Naive thymus-derived CD4-positive, alpha-beta T cell (primary cell): Measurements from ENCODE around the gene RFX1. TPM values are rescaled to one million over a fixed set of nuclear protein-coding genes. Genes with fewer than 3 reads are reported as not detected.

Experiments
- ATAC-seq: fragments of 150-1000 bp; cut with Tn5 transposase; 2 replicates; pipeline ENCODE4 v1.10.0; 2021; ENCODE audit warnings: mild to moderate bottlenecking, moderate library complexity
- CTCF ChIA-PET: fragments of 350-600 bp; sonication (Branson Sonifier 250); formaldehyde crosslinking; loops from one replicate; lab custom pipeline; 2021; ENCODE audit warnings: antibody characterized with exemption; lab: Charles Lee
- POLR2A ChIA-PET: fragments of 350-600 bp; sonication (Branson Sonifier 250); formaldehyde crosslinking; loops from one replicate; lab custom pipeline; 2021; ENCODE audit warnings: antibody characterized with exemption, inconsistent platforms; lab: Charles Lee
- DNase-seq, 9 donors: peaks; one replicate each; pipeline versions ENCODE4 v3.0.0 to v3.0.0-alpha.2; 2020 to 2022; ENCODE audit warnings: mixed read lengths in 1 of 9
- H3K27ac ChIP-seq: one replicate; pipeline ENCODE4 v1.7.0; 2013; ENCODE audit warnings: mild to moderate bottlenecking, low read depth, low read length, moderate library complexity
- H3K27me3 ChIP-seq, 2 donors: one replicate each; pipeline ENCODE4 v1.7.0; 2013; ENCODE audit warnings: low read length in 2 of 2, mild to moderate bottlenecking in 2 of 2, moderate library complexity in 2 of 2; ENCODE audit not compliant: control insufficient read depth in 2 of 2, insufficient read depth in 2 of 2
- H3K36me3 ChIP-seq, 3 experiments: 1 replicate in 2 of 3; 2 replicates in 1 of 3; pipeline ENCODE4 v1.7.0; 2013; ENCODE audit warnings: low read length in 3 of 3, mild to moderate bottlenecking in 3 of 3, moderate library complexity in 1 of 3; ENCODE audit not compliant: insufficient read depth in 3 of 3, control insufficient read depth in 2 of 3
- H3K4me1 ChIP-seq, 2 donors: one replicate each; pipeline ENCODE4 v1.7.0; 2013; ENCODE audit warnings: low read length in 2 of 2, mild to moderate bottlenecking in 2 of 2, moderate library complexity in 1 of 2; ENCODE audit not compliant: control insufficient read depth in 2 of 2, insufficient read depth in 2 of 2
- H3K4me3 ChIP-seq: 2 replicates; pipeline ENCODE4 v1.7.0; 2013; ENCODE audit warnings: mild to moderate bottlenecking, low read length
- H3K9me3 ChIP-seq, 3 experiments: 1 replicate in 2 of 3; 2 replicates in 1 of 3; pipeline ENCODE4 v1.7.0; 2013; ENCODE audit warnings: low read length in 3 of 3; ENCODE audit not compliant: control insufficient read depth in 2 of 3
- H3K27ac Mint-ChIP-seq, 9 donors: one replicate each; pipeline ENCODE4 v1.8.0; 2020 to 2022; ENCODE audit warnings: mixed read lengths in 9 of 9, mild to moderate bottlenecking in 8 of 9, moderate library complexity in 5 of 9, inconsistent platforms in 2 of 9
- H3K27me3 Mint-ChIP-seq, 5 donors: one replicate each; pipeline ENCODE4 v1.8.0; 2021 to 2022; ENCODE audit warnings: mixed read lengths in 5 of 5, mild to moderate bottlenecking in 1 of 5
- H3K36me3 Mint-ChIP-seq, 5 donors: one replicate each; pipeline ENCODE4 v1.8.0; 2020 to 2022; ENCODE audit warnings: mixed read lengths in 5 of 5, mild to moderate bottlenecking in 3 of 5, inconsistent platforms in 1 of 5
- H3K4me1 Mint-ChIP-seq, 7 donors: one replicate each; pipeline ENCODE4 v1.8.0; 2020 to 2022; ENCODE audit warnings: mixed read lengths in 7 of 7, mild to moderate bottlenecking in 3 of 7, inconsistent platforms in 1 of 7
- H3K4me3 Mint-ChIP-seq, 10 donors: one replicate each; pipeline ENCODE4 v1.8.0; 2020 to 2022; ENCODE audit warnings: mild to moderate bottlenecking in 10 of 10, mixed read lengths in 10 of 10, moderate library complexity in 6 of 10, inconsistent platforms in 2 of 10
- H3K9me3 Mint-ChIP-seq, 11 donors: one replicate each; pipeline ENCODE4 v1.8.0; 2020 to 2022; ENCODE audit warnings: mixed read lengths in 11 of 11, mild to moderate bottlenecking in 4 of 11, inconsistent platforms in 1 of 11, moderate library complexity in 1 of 11
- intact Hi-C, 2 donors: fragments of 100-400 bp; cut with micrococcal nuclease; formaldehyde crosslinking; loops; one replicate each; pipeline ENCODE4 v1.15.1; 2023
- polyA plus RNA-seq, 2 donors: library from polyadenylated mRNA; unstranded; fragments of 300-500 nt; fragmentation: Illumina TruSeq; gene quantifications; one replicate each; pipeline ENCODE4 v1.2.3, GENCODE V29; 2021
- total RNA-seq, 6 experiments: library from RNA in 5 of 6; stranded (reverse) in 5 of 6; gene quantifications; 1 replicate in 5 of 6; 2 replicates in 1 of 6; pipeline ENCODE4 v1.2.3 and lab custom pipeline; 2021 to 2026

The RFX1 gene
- total and polyA plus RNA-seq, 7 experiments from 2014 or later, result 1.0 to 23.5 (median 17.6) TPM

- Mint-ChIP-seq H3K36me3 (peaks cover 0 to 9% (median 0%) of the 10 kb centered on the region in 5 donors), H3K27me3 (no peaks in the 10 kb centered on the region), H3K27ac (peak within 1 kb of the TSS; percentile 86 to 99 (median 91)), H3K4me1 (peaks cover 5 to 24% (median 19%) of the 10 kb centered on the region in 7 donors), H3K9me3 (no peaks in the 10 kb centered on the region), H3K4me3 (peak within 1 kb of the TSS; percentile 74 to 99 (median 93))
- Histone ChIP-seq H3K27ac (peak within 1 kb of the TSS; percentile 90), H3K36me3 (peaks cover 0 to 35% (median 0%) of the 10 kb centered on the region in 3 experiments), H3K9me3 (no peaks in the 10 kb centered on the region), H3K4me1 (peaks cover 13 to 17% of the 10 kb centered on the region in 2 donors), H3K4me3 (peak within 1 kb of the TSS; percentile 75), H3K27me3 (no peaks in the 10 kb centered on the region)
- CTCF ChIA-PET, result interaction anchor here (1.1 to 2.8 kb wide), 5 partner anchors 30 to 108 kb away, joined by 3 to 9 read pairs (median 4); partner anchors contain the start of gene IL27RA
- DNase-seq (peak; percentile 89 to 99 (median 99)), ATAC-seq (peak; percentile 98)
- POLR2A ChIA-PET, result interaction anchor here (0.5 to 6.3 kb wide), 18 partner anchors 10 to 197 kb away, joined by 3 to 59 read pairs (median 4); partner anchors contain the start of genes BRME1, CC2D1A, IL27RA and RFX1
- intact Hi-C loops, result loop anchor here (1.0 to 5.0 kb wide), 12 partner anchors 34 to 184 kb away; partner anchors contain the start of genes BRME1 (in 2 of the 2), CC2D1A (in 2 of the 2), RFX1 (in 2 of the 2) and ASF1B (in 1 of the 2)
These were observed 53.8 kb downstream of the RFX1 start, which contains the start of gene DCAF15 for GRCh38 chr19:13952154-13952930. TSS of gene DCAF15 (plus strand) at chr19:13952509. CDS start at chr19:13952513, 4 bp downstream.

- ChIA-PET POLR2A (interaction anchor here (0.5 to 6.3 kb wide), 13 partner anchors 10 to 474 kb away, joined by 3 to 59 read pairs (median 5); partner anchors contain the start of genes BRME1, CC2D1A, IL27RA and RFX1), CTCF (interaction anchor here (1.1 to 2.8 kb wide), 3 partner anchors 49 to 109 kb away, joined by 4 to 9 read pairs (median 5); no protein-coding TSS in a partner anchor)
- Mint-ChIP-seq H3K4me3 (peak overlapping the region; percentile 72 to 99 (median 93)), H3K36me3 (peaks cover 0 to 6% (median 0%) of the 10 kb centered on the region in 5 donors), H3K4me1 (peaks cover 5 to 24% (median 19%) of the 10 kb centered on the region in 7 donors), H3K27ac (peak overlapping the region; percentile 86 to 99 (median 91)), H3K9me3 (no peaks in the 10 kb centered on the region), H3K27me3 (no peaks in the 10 kb centered on the region)
- DNase-seq, result no peak
- intact Hi-C loops, result loop anchor here (1.0 to 5.0 kb wide), 12 partner anchors 35 to 185 kb away; partner anchors contain the start of genes BRME1 (in 2 of the 2), CC2D1A (in 2 of the 2), RFX1 (in 2 of the 2) and ASF1B (in 1 of the 2)
- Histone ChIP-seq H3K36me3 (peaks cover 0 to 30% (median 0%) of the 10 kb centered on the region in 3 experiments), H3K9me3 (no peaks in the 10 kb centered on the region), H3K4me1 (peaks cover 13 to 17% of the 10 kb centered on the region in 2 donors), H3K27ac (peak overlapping the region; percentile 90), H3K4me3 (peak overlapping the region; percentile 40), H3K27me3 (no peaks in the 10 kb centered on the region)
- ATAC-seq, result no peak
These were observed 54.3 kb downstream of the RFX1 start for GRCh38 chr19:13951799-13952153.

- ATAC-seq, result no peak
- ChIA-PET POLR2A (interaction anchor here (0.5 to 6.3 kb wide), 7 partner anchors 35 to 475 kb away, joined by 3 to 59 read pairs (median 8); partner anchors contain the start of genes IL27RA and RFX1), CTCF (interaction anchor here (1.1 to 2.8 kb wide), 2 partner anchors 97 to 109 kb away, joined by 4 to 9 read pairs; no protein-coding TSS in a partner anchor)
- H3K9me3 ChIP-seq, result no peaks in the 10 kb centered on the region
- Mint-ChIP-seq H3K36me3 (peaks cover 0 to 5% (median 0%) of the 10 kb centered on the region in 5 donors), H3K9me3 (no peaks in the 10 kb centered on the region), H3K4me3 (peak overlapping the region in 1 of 10 donors; percentile 89), H3K27me3 (no peaks in the 10 kb centered on the region), H3K4me1 (peaks cover 5 to 24% (median 19%) of the 10 kb centered on the region in 7 donors), H3K27ac (no peak overlapping the region)
- H3K4me1 ChIP-seq, result peaks cover 13 to 17% of the 10 kb centered on the region in 2 donors
- H3K4me3 ChIP-seq, result no peak overlapping the region
- peaks cover 0 to 22% (median 0%) of the 10 kb centered on the region in 3 experiments for H3K36me3 ChIP-seq
- no peak for DNase-seq
- intact Hi-C loops, result loop anchor here (5.0 kb wide), 2 partner anchors 96 to 166 kb away; partner anchors contain the start of gene PRKACA (in 1 of the 2)
- H3K27ac ChIP-seq, result peak overlapping the region; percentile 90
- H3K27me3 ChIP-seq, result no peaks in the 10 kb centered on the region
These were observed 55.1 kb downstream of the RFX1 start for GRCh38 chr19:13951043-13951442.

GRCh38 chr19:13946414-13946813 is 59.7 kb downstream of the RFX1 start:
- intact Hi-C loops, result no loop called here
- Histone ChIP-seq H3K4me3 (no peak overlapping the region), H3K27ac (no peak overlapping the region), H3K36me3 (no peaks in the 10 kb centered on the region), H3K4me1 (no peaks in the 10 kb centered on the region), H3K9me3 (no peaks in the 10 kb centered on the region), H3K27me3 (no peaks in the 10 kb centered on the region)
- Mint-ChIP-seq H3K9me3 (peaks cover 0 to 2% (median 0%) of the 10 kb centered on the region in 11 donors), H3K4me3 (no peak overlapping the region), H3K4me1 (no peaks in the 10 kb centered on the region), H3K36me3 (no peaks in the 10 kb centered on the region), H3K27me3 (no peaks in the 10 kb centered on the region), H3K27ac (no peak overlapping the region)
- no peak for DNase-seq
- ATAC-seq, result no peak
- ChIA-PET POLR2A (no interaction called here), CTCF (no interaction called here)

- no peak overlapping the region for H3K27ac ChIP-seq
- no peaks in the 10 kb centered on the region for H3K4me1 ChIP-seq
- H3K36me3 ChIP-seq, result no peaks in the 10 kb centered on the region
- H3K9me3 ChIP-seq, result no peaks in the 10 kb centered on the region
- CTCF ChIA-PET, result interaction anchor here (0.6 kb wide), 3 partner anchors 98 to 789 kb away, joined by 3 to 4 read pairs (median 3); no protein-coding TSS in a partner anchor
- ATAC-seq, result no peak
- Mint-ChIP-seq H3K9me3 (peaks cover 0 to 2% (median 0%) of the 10 kb centered on the region in 11 donors), H3K4me1 (peaks cover 0 to 4% (median 0%) of the 10 kb centered on the region in 7 donors), H3K36me3 (no peaks in the 10 kb centered on the region), H3K27me3 (peaks cover 0 to 8% (median 5%) of the 10 kb centered on the region in 5 donors), H3K4me3 (no peak overlapping the region), H3K27ac (no peak overlapping the region)
- POLR2A ChIA-PET, result interaction anchor here (0.6 kb wide), 1 partner anchor 153 kb away, joined by 3 read pairs; no protein-coding TSS in a partner anchor
- no peaks in the 10 kb centered on the region for H3K27me3 ChIP-seq
- intact Hi-C loops, result no loop called here
- H3K4me3 ChIP-seq, result no peak overlapping the region
- DNase-seq, result no peak
These were observed 64.0 kb downstream of the RFX1 start for GRCh38 chr19:13942023-13942684.
